ENCODE results near the gene SUN3.

DNA sequence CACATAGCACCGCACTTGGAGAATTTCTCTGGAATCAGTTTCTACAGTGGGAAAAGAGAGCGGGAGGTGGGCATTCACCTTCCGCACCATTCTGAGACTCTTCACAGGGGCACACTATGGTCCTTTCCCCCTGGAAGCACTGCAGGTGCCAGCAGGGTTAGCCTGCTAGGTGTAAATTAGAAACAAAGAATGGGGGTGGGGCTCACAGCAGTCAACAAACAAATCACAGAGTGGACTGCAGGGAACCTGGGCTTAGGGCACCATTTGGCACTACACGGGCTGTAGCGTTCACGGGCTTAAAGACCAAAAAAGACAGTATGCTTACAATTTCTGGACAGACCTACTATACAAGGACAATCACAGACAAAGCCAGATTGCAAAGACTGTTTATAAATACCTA, 72.7 kb downstream of the SUN3 start:
- no peak for TF ChIP-seq EZH2 (IDR thresholded peaks at IDR 0.05; ENCODE audit: insufficient read depth, poor library complexity, severe bottlenecking)
- TF ChIP-seq EZH2phosphoT487 (IDR thresholded peaks at IDR 0.05; ENCODE audit: insufficient read depth, low read depth), result no peak
